HG02588 (cell line): Measurements from ENCODE around the gene WDFY1.
"Not testable (repeated sequence)": the region's sequence is repeated elsewhere in the genome, so short reads cannot be mapped to it uniquely, and the experiment has no call there.

Experiments used
- ATAC-seq: cut with Tn5 transposase; IDR thresholded peaks from one replicate; pipeline ENCODE4 v1.9.1; 2021; ENCODE audit warnings: mild to moderate bottlenecking, moderate library complexity; ENCODE audit not compliant: unreplicated experiment

The WDFY1 gene

DNA sequence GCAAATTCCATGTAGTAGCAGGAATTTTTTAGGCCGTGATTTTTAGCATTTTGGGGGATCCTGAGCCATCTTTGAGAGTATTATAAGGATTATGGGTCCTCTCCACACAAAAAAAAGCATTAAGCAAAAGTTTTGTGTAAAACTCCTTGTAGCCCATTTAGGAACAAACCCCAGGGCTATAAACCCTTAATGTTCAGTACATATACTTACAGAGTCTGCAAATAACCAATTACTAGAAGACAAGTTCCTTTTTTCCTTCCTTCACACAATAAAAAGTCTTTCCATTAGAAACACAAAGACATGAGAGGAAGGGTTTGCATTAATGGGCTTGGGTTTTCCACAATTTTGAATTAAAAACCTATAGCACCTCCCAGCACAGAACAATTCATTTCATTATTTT, 44.6 kb downstream of the WDFY1 start:
- ATAC-seq, result no peak

DNA sequence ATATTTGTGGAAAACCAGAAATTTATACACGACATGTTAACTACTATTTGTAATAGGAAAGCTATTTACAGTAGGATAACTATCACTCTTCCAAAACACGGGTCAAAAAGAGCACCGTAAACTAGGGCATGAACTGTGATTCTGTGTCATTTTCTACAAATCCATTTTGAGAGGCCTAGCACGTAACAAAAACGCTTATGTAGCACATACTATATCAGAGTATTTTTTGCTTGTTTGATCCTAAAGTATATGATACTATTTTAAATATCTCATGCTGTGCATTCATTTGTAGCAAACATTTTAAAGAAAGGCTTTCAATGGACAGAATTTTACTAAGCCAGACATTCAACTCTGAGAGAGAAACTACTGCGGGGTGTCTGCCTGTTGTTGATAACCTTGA, 45.1 kb downstream of the WDFY1 start:
- no peak for ATAC-seq

DNA sequence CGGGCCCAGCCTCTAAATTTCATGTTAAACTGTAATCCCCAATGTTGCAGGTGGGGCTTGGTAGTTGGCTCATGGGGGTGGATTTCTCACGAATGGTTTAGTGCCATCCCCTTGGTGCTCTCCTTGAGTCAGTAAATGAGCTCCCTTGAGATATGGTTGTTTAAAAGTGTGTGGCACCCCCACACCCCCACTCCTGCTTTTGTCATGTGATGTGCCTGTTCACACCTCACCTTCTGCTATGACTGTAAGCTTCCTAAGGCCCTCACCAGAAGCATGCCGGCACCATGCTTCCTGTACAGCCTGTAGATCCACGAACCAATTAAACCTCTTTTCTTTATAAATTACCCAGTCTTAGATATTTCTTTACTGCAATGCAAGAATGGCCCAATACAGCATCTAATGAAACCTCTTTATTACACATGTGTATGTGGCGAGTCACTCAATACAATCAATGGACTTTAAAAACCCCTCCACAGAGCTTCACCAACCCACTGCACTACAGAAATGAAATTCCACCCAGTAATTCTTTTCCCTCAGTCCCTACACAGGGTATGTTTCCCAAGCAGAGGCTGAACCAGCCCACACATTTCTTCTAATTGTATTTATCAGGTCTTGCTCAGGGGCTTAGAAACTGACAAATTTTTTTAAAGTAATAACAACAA, 47.3 kb downstream of the WDFY1 start:
- ATAC-seq, result no peak

DNA sequence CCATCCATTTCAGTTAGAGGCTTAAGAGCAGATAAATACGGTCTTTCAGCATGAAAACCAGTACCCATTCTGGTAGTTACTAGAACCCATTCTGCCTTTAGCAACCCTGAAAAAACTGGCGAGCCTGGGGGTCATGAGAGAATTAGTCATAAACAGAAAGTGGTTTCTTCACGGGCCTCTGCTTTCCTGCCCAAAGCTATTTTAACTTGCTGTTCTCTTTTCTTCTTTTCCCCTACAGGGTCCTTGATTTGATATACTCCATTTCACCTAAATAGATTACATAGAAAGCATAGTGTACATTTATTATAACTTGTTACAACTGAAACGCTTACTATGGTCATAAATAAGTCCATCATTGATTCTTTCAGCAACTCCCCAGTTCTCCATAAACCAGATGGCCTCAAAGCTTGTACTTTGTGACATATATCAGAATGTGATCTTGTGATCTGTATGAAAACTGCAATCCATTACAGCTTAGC, 48.3 kb downstream of the WDFY1 start:
- ATAC-seq, result peak; percentile 74

DNA sequence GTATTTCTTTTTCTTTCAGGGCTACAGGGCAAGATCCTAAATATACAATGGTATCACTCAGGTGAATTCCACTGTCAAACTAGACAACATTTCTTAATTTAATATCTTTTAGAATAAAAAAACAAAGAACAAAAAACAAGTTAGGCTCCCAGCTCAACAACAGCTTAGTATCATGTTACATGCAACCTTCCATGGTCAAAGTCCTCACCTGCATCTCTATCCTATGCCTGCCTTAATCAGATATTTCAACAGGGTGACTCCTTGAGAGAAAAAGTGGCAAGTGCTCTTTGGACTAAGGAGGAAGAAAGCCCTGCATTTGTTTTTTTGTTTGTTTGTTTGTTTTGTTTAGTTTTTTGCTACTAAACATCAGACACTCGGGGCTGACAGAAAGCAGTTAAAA, 50.2 kb downstream of the WDFY1 start:
- no peak for ATAC-seq

DNA sequence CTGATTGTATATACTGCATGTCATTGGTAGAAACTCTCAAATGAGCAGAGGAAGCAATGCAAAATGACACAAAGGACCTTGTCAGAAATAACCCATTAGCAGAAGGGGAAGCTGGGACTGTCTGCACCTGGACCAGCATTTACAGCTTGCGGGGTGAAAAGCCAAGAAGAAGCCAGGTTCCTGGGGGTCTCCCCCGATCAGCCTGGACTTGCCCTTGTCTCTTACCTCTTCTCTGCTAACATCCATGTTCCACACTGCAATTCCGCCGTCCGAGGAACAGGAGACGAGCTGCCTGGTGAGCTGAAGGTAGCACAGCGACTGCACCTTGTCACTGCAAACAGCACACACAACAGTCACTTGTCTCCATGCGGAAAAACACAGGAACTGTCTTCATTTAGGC, 51.1 kb downstream of the WDFY1 start:
- no peak for ATAC-seq

DNA sequence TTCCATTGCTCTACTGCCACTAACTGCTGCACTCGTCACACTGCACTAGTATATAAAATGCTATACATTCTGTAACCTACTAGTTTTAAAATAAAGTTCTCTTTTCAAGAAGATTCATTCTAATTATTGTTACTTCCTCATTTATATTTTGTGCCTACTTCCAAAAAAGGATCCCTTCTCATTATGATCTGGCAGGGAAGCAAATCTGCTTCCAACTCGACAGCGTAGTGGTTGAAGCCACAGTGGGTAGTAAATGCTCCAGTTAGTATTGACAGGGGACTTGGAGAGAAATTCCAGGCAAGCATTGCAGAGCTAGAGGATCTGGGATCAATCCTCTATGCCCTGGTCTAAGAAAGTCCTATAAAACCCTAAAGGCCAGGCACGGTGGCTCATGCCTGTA, 54.4 kb downstream of the WDFY1 start:
- ATAC-seq, result no peak

DNA sequence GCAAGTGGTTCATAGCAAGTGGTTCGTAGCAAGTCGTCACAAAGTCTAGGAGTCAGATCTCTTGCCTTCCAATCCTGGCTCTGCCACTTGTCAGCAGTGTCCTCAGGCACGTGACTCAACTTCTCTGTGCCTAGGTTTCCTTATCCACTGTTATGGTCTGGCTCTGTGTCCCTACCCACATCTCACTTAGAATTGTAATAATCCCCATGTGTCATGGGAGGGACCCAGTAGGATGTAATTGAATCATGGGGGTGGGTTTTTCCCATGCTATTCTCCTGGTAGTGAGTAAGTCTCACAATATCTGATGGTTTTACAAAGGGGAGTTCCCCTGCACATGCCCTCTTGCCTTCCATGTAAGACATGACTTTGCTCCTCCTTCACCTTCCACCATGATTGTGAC, 55.9 kb downstream of the WDFY1 start:
- ATAC-seq, result no peak

DNA sequence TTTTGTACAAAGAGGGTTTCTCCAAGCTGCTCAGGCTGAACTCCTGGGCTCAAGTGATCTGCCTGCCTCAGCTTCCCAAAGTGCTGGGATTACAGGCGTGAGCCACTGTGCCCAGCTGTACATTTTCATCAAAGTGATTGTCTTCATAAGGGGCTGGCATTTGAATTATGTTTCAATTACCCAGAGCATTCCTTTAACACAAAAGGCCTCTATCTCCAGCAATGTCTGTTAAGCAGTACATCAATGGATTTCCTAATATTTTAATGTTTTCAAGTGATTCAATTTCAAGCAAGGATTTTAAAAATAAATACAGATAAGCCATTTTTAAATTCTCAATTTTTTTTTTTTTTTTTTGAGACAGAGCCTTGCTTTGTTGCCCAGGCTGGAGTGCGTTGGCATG, 56.9 kb downstream of the WDFY1 start:
- no peak for ATAC-seq

DNA sequence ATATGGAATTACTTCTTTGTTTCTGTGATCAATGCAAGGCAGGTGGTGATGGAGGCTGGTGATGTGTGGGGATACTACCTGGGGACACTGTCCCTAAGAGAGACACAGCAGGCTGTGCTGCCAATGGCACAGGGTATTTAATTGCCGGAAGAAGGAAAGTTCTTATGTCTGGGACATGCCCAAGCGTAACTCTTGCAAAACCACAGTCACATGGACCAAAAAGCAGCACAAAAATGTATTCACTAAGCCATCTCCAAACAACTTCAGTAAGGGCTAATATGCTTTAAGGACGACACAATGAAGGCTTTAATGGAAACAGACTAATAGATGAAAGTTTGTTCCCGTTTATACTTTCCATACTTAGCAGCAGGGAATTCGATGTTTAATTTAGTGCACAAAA, 58.0 kb downstream of the WDFY1 start:
- ATAC-seq, result no peak

DNA sequence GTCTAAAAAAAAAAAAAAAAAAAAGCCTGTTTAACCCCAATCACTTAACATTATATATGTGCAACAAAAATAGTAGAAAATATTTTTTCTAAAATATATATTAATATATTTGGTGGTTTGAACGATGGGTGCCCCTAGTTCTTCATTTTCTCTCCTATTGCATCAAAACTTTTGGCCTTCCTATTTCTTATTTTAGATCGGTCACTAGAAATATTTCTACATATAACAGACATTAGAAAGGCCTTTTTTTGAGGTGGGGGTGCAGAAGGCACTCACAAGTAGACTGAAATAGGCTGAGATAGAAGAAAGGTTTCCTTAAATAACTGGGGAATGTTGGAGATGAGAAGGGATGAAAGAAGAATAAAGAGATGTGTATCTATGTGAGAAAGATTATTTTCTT, 58.4 kb downstream of the WDFY1 start:
- ATAC-seq, result no peak

DNA sequence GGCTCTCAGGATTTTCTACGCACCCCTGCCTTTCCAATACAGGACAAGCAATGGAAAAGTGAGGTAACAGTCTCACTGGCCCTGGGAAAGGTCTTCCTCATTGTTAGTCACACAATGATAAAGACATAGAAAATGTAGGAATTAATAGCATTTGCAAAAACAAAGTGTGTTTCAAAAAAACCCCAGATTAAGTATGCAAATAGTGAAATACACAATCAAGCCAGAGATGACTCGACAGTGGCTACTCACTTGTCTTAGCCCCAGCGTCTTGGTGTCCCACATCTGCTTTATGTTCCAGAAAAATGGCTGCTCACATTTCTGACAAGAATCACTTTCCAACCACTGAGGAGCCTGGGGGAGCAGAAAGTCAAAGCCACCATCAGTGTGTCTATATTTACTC, 60.7 kb downstream of the WDFY1 start:
- peak; percentile 89 for ATAC-seq

DNA sequence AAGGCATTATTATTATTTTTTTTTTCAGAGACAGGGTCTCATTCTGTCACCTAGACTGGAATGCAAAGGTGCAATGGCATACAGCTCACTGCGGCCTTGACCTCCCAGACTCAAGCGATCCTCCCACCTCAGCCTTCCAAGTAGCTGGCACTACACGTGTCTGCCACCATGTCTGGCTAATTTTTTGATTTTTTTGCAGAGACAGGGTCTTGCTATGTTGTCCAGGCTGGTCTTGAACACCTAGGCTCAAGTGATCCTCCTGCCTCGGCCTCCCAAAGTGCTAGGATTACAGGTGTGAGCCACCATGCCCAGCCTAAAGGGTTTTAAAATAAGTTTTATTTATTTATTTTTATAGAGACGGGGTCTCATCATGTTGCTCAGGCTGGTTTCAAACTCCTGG, 62.4 kb downstream of the WDFY1 start:
- ATAC-seq, result no peak

DNA sequence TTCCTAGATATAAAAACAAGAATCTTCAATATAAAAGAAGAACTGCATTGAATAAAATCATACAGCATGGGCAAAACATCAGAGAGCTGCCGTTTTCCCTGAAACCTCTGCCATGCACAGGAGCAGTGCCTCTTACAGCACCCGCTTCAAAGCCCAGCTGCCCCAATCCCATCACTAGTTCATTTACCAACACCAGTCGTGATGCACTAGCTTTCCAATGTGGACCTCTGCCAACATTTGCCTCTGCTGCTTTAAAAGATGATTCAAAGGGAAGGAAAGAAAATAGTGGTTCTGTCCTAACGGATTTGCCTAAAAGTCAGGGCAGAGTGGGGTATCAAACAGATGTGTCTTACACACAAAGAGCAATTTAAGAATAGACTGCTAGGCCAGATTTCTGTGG, 64.3 kb downstream of the WDFY1 start:
- ATAC-seq, result no peak

DNA sequence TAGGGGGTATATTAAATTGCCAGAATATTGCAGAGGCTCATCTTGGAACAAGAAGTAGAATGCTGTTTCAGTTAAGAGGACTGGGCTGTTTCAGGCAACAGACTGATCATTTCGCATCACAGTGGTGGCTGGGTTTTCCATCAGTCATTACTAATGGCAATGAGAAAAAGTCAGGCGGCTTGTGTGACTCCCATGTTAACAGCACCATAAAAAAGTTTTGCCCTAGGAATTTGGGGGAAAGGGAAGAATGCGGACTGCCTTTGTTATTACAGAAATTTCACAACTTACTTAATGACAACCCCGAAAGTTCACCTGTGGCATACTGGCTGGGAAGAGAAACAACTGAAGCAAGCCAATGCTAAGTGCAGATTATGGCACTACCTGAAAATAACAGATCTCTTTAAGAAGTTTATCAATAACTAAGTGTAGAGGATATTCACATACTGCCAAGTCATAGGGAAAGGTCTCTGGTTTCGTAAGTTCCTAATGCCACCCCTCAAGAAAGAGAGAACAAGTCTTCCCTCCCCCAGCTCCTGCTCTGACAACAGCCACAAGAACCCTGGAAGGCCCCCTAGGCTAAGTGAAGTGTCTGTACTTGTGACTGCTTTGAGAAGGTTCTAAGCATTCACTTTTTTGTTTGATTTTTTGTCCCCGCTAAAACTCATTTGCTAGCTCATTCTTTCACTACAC, 67.3 kb downstream of the WDFY1 start:
- ATAC-seq, result peak; percentile 70

DNA sequence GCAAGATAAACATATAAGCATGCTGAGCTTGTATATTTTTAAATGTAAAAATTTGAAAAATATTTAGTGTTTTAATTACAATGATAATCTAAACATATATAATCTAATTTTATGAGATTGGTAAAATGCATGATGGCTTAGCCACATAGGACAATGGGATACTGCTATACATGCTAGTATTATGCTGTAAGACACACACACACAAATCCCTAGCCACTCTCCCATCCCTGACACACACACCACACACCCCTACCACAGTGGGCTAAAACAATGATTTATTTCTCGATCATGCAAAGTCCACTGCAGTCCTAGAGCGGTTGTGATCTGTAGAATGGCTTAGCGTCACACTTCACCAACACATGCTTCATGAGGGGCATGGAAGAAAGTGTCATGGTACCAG, 71.5 kb downstream of the WDFY1 start:
- no peak for ATAC-seq

DNA sequence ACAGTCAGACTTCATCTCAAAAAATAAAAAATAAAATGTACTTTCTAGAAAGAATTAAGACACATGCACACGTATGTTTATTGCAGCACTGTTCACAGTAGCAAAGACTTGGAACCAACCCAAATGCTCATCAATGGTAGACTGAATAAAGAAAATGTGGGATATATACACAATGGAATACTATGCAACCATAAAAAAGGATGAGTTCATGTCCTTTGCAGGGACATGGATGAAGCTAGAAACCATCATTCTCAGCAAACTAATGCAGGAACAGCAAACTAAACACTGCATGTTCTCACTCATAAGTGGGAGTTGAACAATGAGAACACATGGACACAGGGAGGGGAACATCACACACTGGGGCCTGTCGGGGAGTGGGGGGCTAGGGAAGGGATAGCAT, 72.4 kb downstream of the WDFY1 start:
- not testable (repeated sequence) for ATAC-seq

DNA sequence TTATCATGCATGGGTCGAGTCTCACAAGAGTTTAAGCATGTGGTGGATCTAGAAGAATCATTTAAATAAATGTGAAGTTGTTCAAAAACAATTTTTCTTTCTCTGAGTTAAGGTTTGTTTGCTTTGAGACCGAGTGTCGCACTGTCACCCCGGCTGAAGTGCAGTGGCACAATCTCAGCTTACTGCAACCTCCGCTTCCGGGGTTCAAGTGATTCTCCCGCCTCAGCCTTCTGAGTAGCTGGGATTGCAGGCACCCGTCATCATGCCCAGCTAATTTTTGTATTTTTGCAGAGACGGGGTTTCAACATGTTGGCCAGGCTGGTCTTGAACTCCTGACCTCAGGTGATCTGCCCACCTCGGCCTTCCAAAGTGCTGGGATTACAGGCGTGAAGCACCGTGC, 73.5 kb downstream of the WDFY1 start:
- ATAC-seq, result not testable (repeated sequence)

DNA sequence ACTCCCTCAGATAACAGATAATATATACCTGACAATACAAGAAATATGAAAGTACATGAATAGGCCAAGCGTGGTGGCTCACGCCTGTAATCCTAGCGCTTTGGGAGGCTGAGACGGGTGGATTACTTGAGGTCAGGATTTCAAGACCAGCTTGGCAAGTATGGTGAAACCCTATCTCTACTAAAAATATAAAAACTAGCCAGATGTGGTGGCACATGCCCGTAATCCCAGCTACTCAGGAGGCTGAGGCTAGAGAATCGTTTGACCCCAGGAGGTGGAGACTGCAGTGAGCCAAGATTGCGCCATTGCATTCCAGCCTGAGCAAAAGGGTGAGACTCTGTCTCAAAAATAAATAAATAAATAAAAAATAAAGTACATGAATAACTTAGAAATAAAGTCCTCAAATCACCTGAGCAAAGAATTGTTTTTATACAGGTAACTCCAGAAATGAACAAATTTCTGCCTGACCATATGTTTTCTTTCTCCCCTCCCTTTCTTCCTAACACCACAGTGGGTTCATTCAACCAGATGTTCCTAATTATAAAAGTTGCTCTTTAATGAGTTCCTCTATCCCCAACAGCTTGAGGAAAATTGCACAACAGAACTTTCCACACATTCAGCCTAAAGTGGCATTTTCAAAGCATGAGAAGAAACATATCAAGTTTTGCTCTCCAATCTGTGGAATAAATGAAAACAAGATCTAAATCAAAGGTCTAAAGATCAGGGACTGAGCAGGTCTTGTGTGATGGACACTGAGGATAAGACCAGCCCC, 74.1 kb downstream of the WDFY1 start:
- no peak for ATAC-seq

DNA sequence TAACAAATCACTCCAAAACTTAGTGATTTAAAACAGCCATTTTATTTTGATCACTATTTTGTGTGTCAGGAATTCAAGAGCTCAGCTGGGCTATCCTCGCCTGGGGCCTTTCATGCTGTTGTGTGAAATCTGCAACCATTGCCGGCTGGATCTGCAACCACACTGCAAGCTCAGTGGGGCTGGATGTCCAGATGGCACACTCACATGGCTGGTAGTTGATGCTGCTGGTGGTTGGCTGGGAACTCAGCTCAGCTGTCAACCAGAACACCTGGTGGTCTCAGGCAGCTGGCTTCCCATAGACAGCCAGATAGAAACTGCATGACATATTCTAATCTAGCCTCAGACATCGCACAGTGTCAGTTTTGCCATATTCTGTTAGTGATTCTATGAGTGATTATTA, 77.1 kb downstream of the WDFY1 start:
- no peak for ATAC-seq

DNA sequence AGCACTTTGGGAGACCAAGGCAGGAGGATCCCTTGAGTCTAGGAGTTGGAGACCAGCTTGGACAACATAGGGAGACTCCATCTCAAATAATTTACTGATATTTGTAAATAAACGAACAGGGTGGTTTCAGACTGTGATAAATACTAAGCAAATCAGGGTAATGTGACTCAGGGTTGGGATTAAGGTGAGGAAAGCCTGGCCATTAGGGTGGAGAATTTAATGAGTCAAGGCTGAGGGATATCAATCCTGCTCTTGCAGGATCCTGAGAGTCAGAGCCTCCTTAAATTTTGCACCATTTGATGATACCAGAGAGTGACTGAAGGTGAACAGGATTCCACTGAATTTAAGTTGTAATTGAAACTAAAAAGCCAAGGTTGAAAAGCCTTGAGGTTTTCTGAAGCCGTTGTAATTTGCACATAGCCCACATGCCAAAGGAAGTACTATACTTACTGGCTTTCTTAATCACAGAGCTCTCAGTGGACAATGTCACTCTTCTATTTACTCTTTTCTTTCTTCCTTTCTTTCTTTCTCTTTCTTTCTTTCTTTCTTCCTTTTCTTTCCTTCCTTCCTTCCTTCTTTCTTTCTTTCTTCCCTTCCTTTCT, 79.1 kb downstream of the WDFY1 start:
- ATAC-seq, result no peak

DNA sequence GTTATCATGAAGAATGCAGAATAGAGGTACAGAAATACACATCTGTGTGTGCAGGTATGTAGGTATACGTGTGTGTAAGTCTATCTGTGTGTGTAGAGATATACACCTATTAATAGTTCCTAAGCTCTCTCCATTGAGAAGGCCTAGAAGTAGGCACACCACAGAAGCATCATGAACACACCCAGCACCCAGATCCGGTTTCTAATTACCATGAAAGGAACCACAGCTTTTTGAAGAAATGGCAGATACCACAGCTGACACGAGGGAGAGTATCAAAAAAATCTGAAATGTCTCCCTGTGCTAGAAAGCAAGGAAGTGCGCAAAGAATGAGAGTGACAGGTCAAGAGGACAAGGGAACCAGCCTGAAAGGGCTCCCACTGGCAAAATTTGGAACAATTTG, 80.0 kb downstream of the WDFY1 start:
- ATAC-seq, result no peak
